HepG2 (cell line): Measurements from ENCODE around the gene NOL12. TPM values are rescaled to one million over a fixed set of nuclear protein-coding genes. Genes with fewer than 3 reads are reported as not detected.
A peak's percentile ranks its signal among the peaks of the same experiment; 100 is the strongest.

ENCODE experiments used
- ATAC-seq: fragments of 200-7000 bp; cut with Tn5 transposase; 3 replicates; pipeline ENCODE4 v1.9.1; 2020; ENCODE audit warnings: mild to moderate bottlenecking, moderate library complexity
- BruUV-seq: library from RNA; stranded (reverse); fragments of 400-500 nt; replicated peaks from 2 replicates; lab custom pipeline; 2021; lab: Mats Ljungman, UMichigan
- CTCF ChIA-PET: fragments of 300-600 bp; formaldehyde crosslinking; extraction: SDS; loops from one replicate; lab custom pipeline; 2021; ENCODE audit warnings: low total read pairs, inconsistent platforms, low intra/inter-chr PET ratio; lab: Yijun Ruan, JAX
- POLR2A ChIA-PET: fragments of 350-600 bp; sonication (Branson Sonifier 250); formaldehyde crosslinking; loops from one replicate; lab custom pipeline; 2020; ENCODE audit warnings: antibody characterized with exemption, inconsistent platforms; lab: Yijun Ruan, JAX
- DNase-seq: peaks from one replicate; pipeline ENCODE4 v3.0.0-alpha.2; 2015; ENCODE audit warnings: low spot score
- FAIRE-seq: peaks from 3 replicates; lab custom pipeline; 2011; peaks lifted over from hg19 to GRCh38; lab: Jason Lieb, UNC
- H2AFZ ChIP-seq: one replicate; pipeline ENCODE4 v1.6.1; 2011; ENCODE audit warnings: low read length, inconsistent platforms
- H3K27ac ChIP-seq: fragments of 300-600 bp; 3 replicates; pipeline ENCODE4 v1.8.0; 2011; ENCODE audit warnings: mixed run types, mild to moderate bottlenecking, mixed read lengths, low read length, inconsistent platforms; ENCODE audit not compliant: insufficient read depth; ENCODE audit errors: extremely low read length
- H3K27me3 ChIP-seq, 2 experiments: fragments of 200-600 bp in 1 of 2; 2 replicates in 1 of 2; 3 replicates in 1 of 2; pipeline versions ENCODE4 v1.6.0 to v1.8.0; 2011; ENCODE audit warnings: low read length in 2 of 2, mild to moderate bottlenecking in 2 of 2, moderate library complexity in 2 of 2, inconsistent platforms in 1 of 2; ENCODE audit not compliant: insufficient read depth in 2 of 2, control insufficient read depth in 1 of 2
- H3K36me3 ChIP-seq, 2 experiments: fragments of 200-600 bp in 1 of 2; replicated peaks in 1 of 2; 2 replicates in 1 of 2; 3 replicates in 1 of 2; pipeline versions ENCODE4 v1.5.1 to v1.8.0; 2011; ENCODE audit warnings: low read length in 2 of 2, inconsistent platforms in 1 of 2; ENCODE audit not compliant: insufficient read depth in 2 of 2, control insufficient read depth in 1 of 2
- H3K4me1 ChIP-seq: 2 replicates; pipeline ENCODE4 v1.5.1; 2012; ENCODE audit warnings: low read length, inconsistent platforms; ENCODE audit not compliant: insufficient read depth
- H3K4me2 ChIP-seq: 2 replicates; pipeline ENCODE4 v1.6.0; 2011; ENCODE audit warnings: low read depth, low read length, inconsistent platforms
- H3K4me3 ChIP-seq, 3 experiments: fragments of 200-600 bp in 1 of 3; sonication (generic), shearing (Covaris generic) in 1 of 3; replicated peaks in 1 of 3; 2 replicates each; pipeline ENCODE4 v1.5.1; 2011 to 2016; ENCODE audit warnings: low read length in 3 of 3, inconsistent platforms in 2 of 3, low read depth in 2 of 3, mild to moderate bottlenecking in 2 of 3, control low read depth in 1 of 3, mixed read lengths in 1 of 3; ENCODE audit not compliant: insufficient read depth in 1 of 3
- H3K79me2 ChIP-seq: one replicate; pipeline ENCODE4 v1.6.1; 2011; ENCODE audit warnings: low read length, inconsistent platforms; ENCODE audit not compliant: insufficient read depth
- H3K9ac ChIP-seq: 2 replicates; pipeline ENCODE4 v1.6.0; 2011; ENCODE audit warnings: mild to moderate bottlenecking, low read depth, low read length, inconsistent platforms; ENCODE audit not compliant: insufficient read depth
- H3K9me3 ChIP-seq: 2 replicates; pipeline ENCODE4 v1.5.1; 2012; ENCODE audit warnings: mild to moderate bottlenecking, low read length
- H4K20me1 ChIP-seq: 2 replicates; pipeline ENCODE4 v1.6.0; 2011; ENCODE audit warnings: inconsistent platforms, mild to moderate bottlenecking, low read length, moderate library complexity; ENCODE audit not compliant: insufficient read depth
- FOXJ3 ChIP-seq: sonication (generic); formaldehyde crosslinking; IDR thresholded peaks from 2 replicates; pipeline ENCODE4 v1.4.0; 2020; ENCODE audit warnings: missing genetic modification reagents, mild to moderate bottlenecking, borderline replicate concordance
- HMGXB3 ChIP-seq: sonication (generic); formaldehyde crosslinking; IDR thresholded peaks from 2 replicates; pipeline ENCODE4 v1.4.0; 2020; ENCODE audit warnings: missing genetic modification reagents, borderline replicate concordance
- SAFB2 ChIP-seq: sonication (generic); formaldehyde crosslinking; IDR thresholded peaks from 2 replicates; pipeline ENCODE4 v1.5.1; 2020; ENCODE audit warnings: missing genetic modification reagents, low read depth, mild to moderate bottlenecking, borderline replicate concordance
- ZNF574 ChIP-seq: sonication (generic); formaldehyde crosslinking; IDR thresholded peaks from 2 replicates; pipeline ENCODE4 v1.4.0; 2020; ENCODE audit warnings: missing genetic modification reagents
- WGBS: methylation state at CpG from one replicate; pipeline ENCODE4 v1.1.6; 2017; ENCODE audit warnings: low lambda C conversion rate; 5-methylcytosine and 5-hydroxymethylcytosine counted together
- in situ Hi-C: cut with HindIII; loops from 2 replicates; pipeline ENCODE4 v1.10.0; 2017; ENCODE audit warnings: low pct_unique_long_range_greater_than_20kb; ENCODE audit not compliant: extremely low pct_ligation_motif_present
- intact Hi-C: fragments of 100-400 bp; cut with micrococcal nuclease; formaldehyde crosslinking; loops from one replicate; pipeline ENCODE4 v1.10.0; 2022; ENCODE audit not compliant: unreplicated experiment
- polyA plus RNA-seq, 8 experiments: library from polyadenylated mRNA; depleted of rRNA in 3 of 8; stranded (reverse) in 7 of 8; unstranded in 1 of 8; fragments of >200 nt; fragmentation: Illumina TruSeq in 4 of 8; extraction: Trizol in 4 of 8; gene quantifications; 2 replicates each; pipeline versions ENCODE4 v1.2.1 to v1.2.3, GENCODE V29; 2011 to 2016; ENCODE audit warnings: low read depth in 4 of 8, missing spikeins in 1 of 8, mixed read lengths in 1 of 8; ENCODE audit not compliant: insufficient read depth in 1 of 8
- total RNA-seq, 5 experiments: library from RNA; depleted of rRNA; stranded (reverse); fragments of >200 nt; fragmentation: Illumina TruSeq; extraction: Trizol; gene quantifications; 2 replicates each; pipeline ENCODE4 v1.2.3, GENCODE V29; 2016; ENCODE audit warnings: low read depth in 1 of 5

NOL12 gene
- total and polyA plus RNA-seq, 2 of the 13 experiments (the other 11 are each of a cell fraction or from before 2014, with no cell fraction given): 14.3 to 31.4 TPM

- 0 out of 2 replicates have a peak, but pooled peaks have one; percentile 3 for TF ChIP-seq SAFB2 (CRISPR knock-in tag)
These were observed 26.0 kb upstream of the NOL12 start (continued) for GRCh38 chr22:37659897-37660708.

- ATAC-seq (no peak), FAIRE-seq (no peak), DNase-seq (no peak)
- Histone ChIP-seq H3K9me3 (no peaks in the 10 kb centered on the region), H3K27ac (peak overlapping the region; percentile 93), H3K27me3 (no peaks in the 10 kb centered on the region; a peak in 1 of 5 replicates), H3K4me2 (peak overlapping the region; percentile 94), H3K4me1 (peaks cover 64% of the 10 kb centered on the region), H4K20me1 (peaks cover 52% of the 10 kb centered on the region), H3K79me2 (peaks cover 65% of the 10 kb centered on the region), H3K4me3 (peak overlapping the region; percentile 75 to 97 (median 94)), H3K36me3 (peaks cover 9 to 16% of the 10 kb centered on the region in 2 experiments), H3K9ac (peak overlapping the region; percentile 92), H2AFZ (no peak overlapping the region)
- POLR2A ChIA-PET: interaction anchor here (0.8 to 11.2 kb wide), 15 partner anchors 12 to 149 kb away, joined by 3 to 242 read pairs (median 5); partner anchors contain the start of genes GCAT, GGA1, LGALS1 and NOL12
- CTCF ChIA-PET: interaction anchor here (1.8 to 1.9 kb wide), 2 partner anchors 20 to 21 kb away, joined by 3 to 7 read pairs; no protein-coding TSS in a partner anchor
- BruUV-seq: no TSS peak
- intact Hi-C loops: loop anchor here (1.0 kb wide), 2 partner anchors 17 to 21 kb away; no protein-coding TSS in a partner anchor
- WGBS: no CpG with 5 or more reads among the region's 2 CpGs
- in situ Hi-C loops: no loop called here
- TF ChIP-seq HMGXB3 (0 out of 2 replicates have a peak, but pooled peaks have one; percentile 5), ZNF574 (CRISPR knock-in tag) (0 out of 2 replicates have a peak, but pooled peaks have one; percentile 1), FOXJ3 (no peak)
These were observed 25.5 kb upstream of the NOL12 start for GRCh38 chr22:37660709-37661045.
